Muscle of leg (tissue), 11 donors: ENCODE measurements around the gene SYT2. TPM values are rescaled to one million over a fixed set of nuclear protein-coding genes. Genes with fewer than 3 reads are reported as not detected.
"Not testable (repeated sequence)": the region's sequence is repeated elsewhere in the genome, so short reads cannot be mapped to it uniquely, and the experiment has no call there.

Experiments
- DNase-seq: peaks from one replicate; pipeline ENCODE4 v3.0.0; 2013
- H3K27ac ChIP-seq: one replicate; pipeline ENCODE4 v1.5.1; 2013; ENCODE audit warnings: mild to moderate bottlenecking, low read length, control low read depth
- H3K27me3 ChIP-seq: one replicate; pipeline ENCODE4 v1.6.1; 2013; ENCODE audit warnings: low read length; ENCODE audit not compliant: control insufficient read depth, insufficient read depth
- H3K36me3 ChIP-seq: one replicate; pipeline ENCODE4 v1.6.1; 2013; ENCODE audit warnings: low read length; ENCODE audit not compliant: control insufficient read depth, insufficient read depth
- H3K4me1 ChIP-seq: one replicate; pipeline ENCODE4 v1.6.1; 2013; ENCODE audit warnings: low read length; ENCODE audit not compliant: control insufficient read depth, insufficient read depth
- H3K4me3 ChIP-seq: one replicate; pipeline ENCODE4 v1.5.1; 2013; ENCODE audit warnings: low read length, control low read depth
- H3K9me3 ChIP-seq: replicated peaks from 2 replicates; pipeline ENCODE4 v1.6.1; 2013; ENCODE audit warnings: low read depth, low read length; ENCODE audit not compliant: control insufficient read depth
- WGBS: methylation state at CpG from one replicate; pipeline ENCODE4 v1.1.5; 2013; ENCODE audit warnings: missing lambda C conversion rate; ENCODE audit not compliant: insufficient coverage; 5-methylcytosine and 5-hydroxymethylcytosine counted together
- polyA plus RNA-seq, 8 donors: library from polyadenylated mRNA; unstranded; fragments of 120-200 nt; gene quantifications; one replicate each; pipeline versions ENCODE4 v1.2.1 to v1.2.3, GENCODE V29; 2013; ENCODE audit warnings: inconsistent platforms in 1 of 8, low replicate concordance in 1 of 8; ENCODE audit not compliant: insufficient read length in 8 of 8, insufficient read depth in 1 of 8
- total RNA-seq: library from RNA; stranded (reverse); fragments of 120-200 nt; gene quantifications from one replicate; pipeline ENCODE4 v1.2.4, GENCODE V29; 2013

The SYT2 gene
- total and polyA plus RNA-seq, 9 donors = 0.04 to 0.63 (median 0.33) TPM

GRCh38 chr1:202552615-202553014 lies 157.6 kb downstream of the SYT2 start:
- not testable (repeated sequence) for H3K36me3 ChIP-seq, H3K9me3 ChIP-seq, H3K4me1 ChIP-seq, DNase-seq, H3K27ac ChIP-seq, H3K27me3 ChIP-seq, H3K4me3 ChIP-seq

GRCh38 chr1:202551683-202552082 lies 158.6 kb downstream of the SYT2 start:
- Histone ChIP-seq H3K27me3 (no peaks in the 10 kb centered on the region), H3K4me3 (no peak overlapping the region), H3K9me3 (no peaks in the 10 kb centered on the region), H3K4me1 (peaks cover 9% of the 10 kb centered on the region), H3K36me3 (no peaks in the 10 kb centered on the region), H3K27ac (no peak overlapping the region)
- peak; percentile 33 for DNase-seq
- WGBS = no CpG with 5 or more reads among the region's 3 CpGs

- not testable (repeated sequence) for H3K4me3 ChIP-seq, H3K27me3 ChIP-seq, H3K36me3 ChIP-seq, H3K9me3 ChIP-seq, DNase-seq, H3K27ac ChIP-seq, H3K4me1 ChIP-seq
- WGBS = no CpG with 5 or more reads among the region's 1 CpG
Observed at GRCh38 chr1:202550088-202550487, 160.2 kb downstream of the SYT2 start.

- H3K27me3 ChIP-seq = no peaks in the 10 kb centered on the region
- peaks cover 5% of the 10 kb centered on the region for H3K4me1 ChIP-seq
- no peak overlapping the region for H3K27ac ChIP-seq
- no peak overlapping the region for H3K4me3 ChIP-seq
- no peak for DNase-seq
- H3K36me3 ChIP-seq = no peaks in the 10 kb centered on the region
- H3K9me3 ChIP-seq = no peaks in the 10 kb centered on the region
Observed at GRCh38 chr1:202547215-202547614, 163.0 kb downstream of the SYT2 start.

- H3K9me3 ChIP-seq, H3K36me3 ChIP-seq, H3K27ac ChIP-seq, H3K27me3 ChIP-seq, DNase-seq, H3K4me3 ChIP-seq, H3K4me1 ChIP-seq: not testable (repeated sequence)
- no CpG with 5 or more reads among the region's 3 CpGs for WGBS
Observed at GRCh38 chr1:202546796-202547195, 163.5 kb downstream of the SYT2 start.

- H3K4me3 ChIP-seq, H3K27ac ChIP-seq, DNase-seq, H3K4me1 ChIP-seq, H3K27me3 ChIP-seq, H3K36me3 ChIP-seq, H3K9me3 ChIP-seq: not testable (repeated sequence)
- 71% methylated on average over 2 of the region's 3 CpGs for WGBS
Observed at GRCh38 chr1:202546377-202546776, 163.9 kb downstream of the SYT2 start.

- WGBS = 64% methylated on average over 3 of the region's 3 CpGs
- DNase-seq, H3K27ac ChIP-seq, H3K4me3 ChIP-seq, H3K36me3 ChIP-seq, H3K4me1 ChIP-seq, H3K27me3 ChIP-seq, H3K9me3 ChIP-seq: not testable (repeated sequence)
Observed at GRCh38 chr1:202545647-202546303, 164.5 kb downstream of the SYT2 start.

GRCh38 chr1:202544766-202545449 lies 165.3 kb downstream of the SYT2 start:
- not testable (repeated sequence) for H3K27me3 ChIP-seq, H3K4me1 ChIP-seq, H3K9me3 ChIP-seq, DNase-seq, H3K27ac ChIP-seq, H3K36me3 ChIP-seq, H3K4me3 ChIP-seq
- WGBS = no CpG with 5 or more reads among the region's 6 CpGs

GRCh38 chr1:202543537-202543936 lies 166.7 kb downstream of the SYT2 start:
- peak; percentile 83 for DNase-seq
- H3K4me1 ChIP-seq, H3K36me3 ChIP-seq, H3K4me3 ChIP-seq, H3K27me3 ChIP-seq, H3K9me3 ChIP-seq: not testable (repeated sequence)
- WGBS = 86% methylated on average over 3 of the region's 11 CpGs
- H3K27ac ChIP-seq = peak overlapping the region; percentile 57

GRCh38 chr1:202542415-202542814 lies 167.8 kb downstream of the SYT2 start:
- H3K27ac ChIP-seq = peak overlapping the region; percentile 69
- not testable (repeated sequence) for H3K36me3 ChIP-seq, H3K4me1 ChIP-seq, DNase-seq, H3K4me3 ChIP-seq, H3K27me3 ChIP-seq, H3K9me3 ChIP-seq

- H3K36me3 ChIP-seq, H3K9me3 ChIP-seq, H3K4me1 ChIP-seq, H3K27me3 ChIP-seq, DNase-seq: not testable (repeated sequence)
- peak overlapping the region; percentile 77 for H3K27ac ChIP-seq
- WGBS = no CpG with 5 or more reads among the region's 2 CpGs
- H3K4me3 ChIP-seq = peak overlapping the region; percentile 36
Observed at GRCh38 chr1:202540858-202541257, 169.4 kb downstream of the SYT2 start.
